Tibial artery (tissue), 4 donors: ENCODE data around the gene NFE2.
"Not testable (repeated sequence)": the region's sequence is repeated elsewhere in the genome, so short reads cannot be mapped to it uniquely, and the experiment has no call there.

Source experiments
- DNase-seq, 2 donors: peaks; one replicate each; pipeline ENCODE4 v3.0.0-alpha.2; 2019
- H3K27ac ChIP-seq, 2 donors: fragments of 200-600 bp; sonication (generic) in 1 of 2; 1 replicate in 1 of 2; 2 replicates in 1 of 2; pipeline ENCODE4 v1.5.1; 2018 to 2019; ENCODE audit warnings: mild to moderate bottlenecking in 1 of 2
- H3K27me3 ChIP-seq, 2 donors: fragments of 200-600 bp; sonication (generic) in 1 of 2; one replicate each; pipeline versions ENCODE4 v1.5.1 to v1.6.0; 2016 to 2019
- H3K36me3 ChIP-seq, 3 donors: fragments of 200-600 bp; sonication (generic) in 2 of 3; one replicate each; pipeline ENCODE4 v1.5.1; 2016 to 2019; ENCODE audit warnings: mild to moderate bottlenecking in 2 of 3
- H3K4me1 ChIP-seq, 4 donors: fragments of 200-600 bp; sonication (generic) in 2 of 4; 1 replicate in 3 of 4; 2 replicates in 1 of 4; pipeline ENCODE4 v1.5.1; 2016 to 2019
- H3K4me3 ChIP-seq, 2 donors: fragments of 200-600 bp; sonication (generic) in 1 of 2; 1 replicate in 1 of 2; 2 replicates in 1 of 2; pipeline ENCODE4 v1.5.1; 2018 to 2019; ENCODE audit warnings: mild to moderate bottlenecking in 2 of 2
- H3K9me3 ChIP-seq, 3 donors: fragments of 200-600 bp; sonication (generic) in 1 of 3; one replicate each; pipeline ENCODE4 v1.5.1; 2016 to 2019
- intact Hi-C: fragments of 100-400 bp; cut with DNase I; formaldehyde crosslinking; loops from one replicate; pipeline ENCODE4 v1.15.0; 2023; ENCODE audit warnings: low total_unique reads
- TF ChIP-seq, protein P1 (sequence below), 2 experiments: fragments of 200-600 bp in 1 of 2; fragments of 450-650 bp in 1 of 2; IDR thresholded peaks; one replicate each; pipeline ENCODE4 v1.5.1; 2017 to 2019; ENCODE audit warnings: antibody characterized with exemption in 2 of 2, mild to moderate bottlenecking in 1 of 2, moderate library complexity in 1 of 2

Gene NFE2

DNA sequence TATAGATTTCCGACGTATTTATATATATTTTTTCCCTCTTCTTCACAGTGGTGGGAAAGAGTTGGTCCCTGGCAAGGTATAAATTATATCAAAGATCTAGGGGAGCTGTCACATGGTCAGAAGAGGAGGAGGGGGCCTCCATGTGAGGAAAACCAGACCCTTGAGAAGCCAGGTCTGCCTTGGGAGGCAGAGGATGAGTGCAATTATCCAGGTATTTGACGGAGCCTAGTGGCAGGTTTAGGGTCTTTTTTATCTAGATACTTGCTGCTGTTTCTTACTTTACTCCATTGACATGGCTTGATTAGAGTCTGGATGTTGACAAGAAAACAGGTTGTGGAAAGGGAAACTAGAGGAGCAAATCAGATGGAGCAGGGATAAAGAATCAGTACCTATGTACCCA, 29.6 kb upstream of the NFE2 start:
- peaks cover 0 to 5% (median 0%) of the 10 kb centered on the region in 3 donors for H3K36me3 ChIP-seq
- H3K27ac ChIP-seq: no peak overlapping the region
- H3K4me3 ChIP-seq: no peak overlapping the region
- H3K27me3 ChIP-seq: no peaks in the 10 kb centered on the region
- no peaks in the 10 kb centered on the region for H3K9me3 ChIP-seq
- peaks cover 0 to 60% (median 28%) of the 10 kb centered on the region in 4 donors for H3K4me1 ChIP-seq
- intact Hi-C loops: loop anchor here (10.0 kb wide), 1 partner anchor 866 kb away; no protein-coding TSS in a partner anchor
- TF ChIP-seq, protein P1, sequence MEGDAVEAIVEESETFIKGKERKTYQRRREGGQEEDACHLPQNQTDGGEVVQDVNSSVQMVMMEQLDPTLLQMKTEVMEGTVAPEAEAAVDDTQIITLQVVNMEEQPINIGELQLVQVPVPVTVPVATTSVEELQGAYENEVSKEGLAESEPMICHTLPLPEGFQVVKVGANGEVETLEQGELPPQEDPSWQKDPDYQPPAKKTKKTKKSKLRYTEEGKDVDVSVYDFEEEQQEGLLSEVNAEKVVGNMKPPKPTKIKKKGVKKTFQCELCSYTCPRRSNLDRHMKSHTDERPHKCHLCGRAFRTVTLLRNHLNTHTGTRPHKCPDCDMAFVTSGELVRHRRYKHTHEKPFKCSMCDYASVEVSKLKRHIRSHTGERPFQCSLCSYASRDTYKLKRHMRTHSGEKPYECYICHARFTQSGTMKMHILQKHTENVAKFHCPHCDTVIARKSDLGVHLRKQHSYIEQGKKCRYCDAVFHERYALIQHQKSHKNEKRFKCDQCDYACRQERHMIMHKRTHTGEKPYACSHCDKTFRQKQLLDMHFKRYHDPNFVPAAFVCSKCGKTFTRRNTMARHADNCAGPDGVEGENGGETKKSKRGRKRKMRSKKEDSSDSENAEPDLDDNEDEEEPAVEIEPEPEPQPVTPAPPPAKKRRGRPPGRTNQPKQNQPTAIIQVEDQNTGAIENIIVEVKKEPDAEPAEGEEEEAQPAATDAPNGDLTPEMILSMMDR (IDR thresholded peaks at IDR 0.05): no peak
- no peak for DNase-seq

DNA sequence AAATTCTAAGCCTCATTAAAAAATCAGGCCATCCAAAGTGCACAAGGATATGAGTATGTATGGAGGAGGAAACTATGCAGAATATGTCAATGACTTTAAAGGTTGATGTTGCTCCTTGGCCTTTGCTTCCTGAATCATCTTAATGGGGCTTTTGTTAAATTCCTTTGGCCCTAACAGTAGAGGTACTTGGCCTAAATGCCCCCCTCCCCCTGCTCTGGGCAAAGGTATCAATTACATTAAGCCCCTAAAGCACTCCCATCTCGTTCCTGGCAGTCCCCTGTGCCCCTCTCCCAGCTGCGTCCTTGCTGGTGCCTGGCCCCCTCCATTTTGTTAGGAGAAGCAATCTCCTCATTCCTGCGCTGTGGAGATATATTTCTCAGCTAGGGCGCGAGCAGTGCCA, 28.9 kb upstream of the NFE2 start:
- H3K9me3 ChIP-seq: no peaks in the 10 kb centered on the region
- no peaks in the 10 kb centered on the region for H3K27me3 ChIP-seq
- H3K36me3 ChIP-seq: peaks cover 0 to 5% (median 0%) of the 10 kb centered on the region in 3 donors
- TF ChIP-seq, protein P1 (IDR thresholded peaks at IDR 0.05): no peak
- H3K27ac ChIP-seq: no peak overlapping the region
- no peak overlapping the region for H3K4me3 ChIP-seq
- DNase-seq: no peak
- H3K4me1 ChIP-seq: peaks cover 0 to 58% (median 28%) of the 10 kb centered on the region in 4 donors
- intact Hi-C loops: loop anchor here (10.0 kb wide), 1 partner anchor 865 kb away; no protein-coding TSS in a partner anchor

DNA sequence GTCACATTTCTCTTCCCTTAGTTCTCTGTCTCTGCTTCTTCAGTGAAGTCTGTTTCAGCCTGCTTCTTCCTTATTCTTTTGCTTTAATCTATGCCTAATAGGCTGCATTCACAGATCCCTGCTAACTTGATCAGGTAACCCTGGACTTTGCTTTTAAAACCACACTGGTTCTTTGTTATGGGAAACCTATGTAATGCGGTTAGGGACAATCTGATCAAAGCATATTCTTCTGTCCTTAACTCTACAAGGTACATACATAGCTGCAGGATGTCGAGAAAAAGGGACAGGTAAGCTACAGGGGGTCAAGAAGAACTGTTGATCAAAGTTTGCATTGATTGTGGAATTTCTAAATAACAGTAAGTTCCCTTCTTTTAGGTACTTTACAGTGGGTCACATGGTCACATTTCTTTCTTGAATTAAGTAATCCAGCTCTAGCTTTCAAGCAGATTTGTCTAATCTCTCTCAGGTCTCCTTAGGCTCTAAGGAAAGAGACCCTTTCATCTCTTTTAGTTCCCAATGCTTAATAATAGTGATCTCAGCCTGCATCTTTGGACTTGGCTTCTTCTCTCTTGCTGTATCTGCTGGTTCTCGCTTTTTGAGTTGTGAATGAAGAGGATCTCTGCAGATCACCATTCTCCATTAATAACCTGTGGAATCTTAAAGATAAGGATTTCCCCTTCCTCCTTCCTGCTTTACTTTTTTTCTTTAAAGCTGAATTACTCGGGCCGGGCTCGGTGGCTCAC, 28.0 kb upstream of the NFE2 start:
- no peak overlapping the region for H3K27ac ChIP-seq
- peaks cover 0 to 56% (median 28%) of the 10 kb centered on the region in 4 donors for H3K4me1 ChIP-seq

DNA sequence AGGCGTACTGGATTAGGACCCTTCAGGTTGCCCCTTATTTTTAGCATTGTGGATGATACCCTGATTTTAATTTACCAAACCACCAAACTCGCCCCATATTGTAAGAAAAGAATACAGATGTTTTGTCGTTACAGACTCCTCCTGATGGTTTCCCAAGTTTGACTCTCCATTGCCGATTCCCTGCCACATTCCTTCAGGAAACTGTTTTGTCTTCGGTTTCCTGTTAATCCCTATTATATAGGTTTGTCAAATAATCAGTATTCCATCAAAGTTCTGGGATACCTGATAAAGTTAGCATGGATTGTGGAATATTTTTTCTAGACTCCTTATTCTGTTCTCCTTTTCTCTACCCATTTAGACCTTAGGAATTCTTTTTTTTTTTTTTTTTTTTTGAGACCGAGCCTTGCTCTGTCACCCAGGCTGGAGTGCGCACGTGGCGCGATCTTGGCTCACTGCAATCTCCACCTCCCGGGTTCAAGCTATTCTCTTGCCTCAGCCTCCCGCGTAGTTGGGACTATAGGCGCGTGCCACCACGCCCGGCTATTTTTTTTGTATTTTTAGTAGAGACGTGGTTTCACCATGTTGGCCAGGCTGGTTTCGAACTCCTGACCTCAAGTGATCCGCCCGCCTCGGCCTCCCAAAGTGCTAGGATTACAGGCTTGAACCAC, 24.8 kb upstream of the NFE2 start:
- intact Hi-C loops, H3K27me3 ChIP-seq, H3K9me3 ChIP-seq, H3K36me3 ChIP-seq, DNase-seq: not testable (repeated sequence)
- peak overlapping the region; percentile 82 to 90 for H3K27ac ChIP-seq
- peak overlapping the region; percentile 77 to 86 for H3K4me3 ChIP-seq
- H3K4me1 ChIP-seq: peaks cover 0 to 49% (median 27%) of the 10 kb centered on the region in 4 donors

More for the DNA sequence above, 28.0 kb upstream of the NFE2 start:
- H3K9me3 ChIP-seq: no peaks in the 10 kb centered on the region
- no peaks in the 10 kb centered on the region for H3K27me3 ChIP-seq
- no peak for DNase-seq
- no peak overlapping the region for H3K4me3 ChIP-seq
- TF ChIP-seq, protein P1 (IDR thresholded peaks at IDR 0.05): no peak
- intact Hi-C loops: no loop called here
- peaks cover 0 to 5% (median 0%) of the 10 kb centered on the region in 3 donors for H3K36me3 ChIP-seq

DNA sequence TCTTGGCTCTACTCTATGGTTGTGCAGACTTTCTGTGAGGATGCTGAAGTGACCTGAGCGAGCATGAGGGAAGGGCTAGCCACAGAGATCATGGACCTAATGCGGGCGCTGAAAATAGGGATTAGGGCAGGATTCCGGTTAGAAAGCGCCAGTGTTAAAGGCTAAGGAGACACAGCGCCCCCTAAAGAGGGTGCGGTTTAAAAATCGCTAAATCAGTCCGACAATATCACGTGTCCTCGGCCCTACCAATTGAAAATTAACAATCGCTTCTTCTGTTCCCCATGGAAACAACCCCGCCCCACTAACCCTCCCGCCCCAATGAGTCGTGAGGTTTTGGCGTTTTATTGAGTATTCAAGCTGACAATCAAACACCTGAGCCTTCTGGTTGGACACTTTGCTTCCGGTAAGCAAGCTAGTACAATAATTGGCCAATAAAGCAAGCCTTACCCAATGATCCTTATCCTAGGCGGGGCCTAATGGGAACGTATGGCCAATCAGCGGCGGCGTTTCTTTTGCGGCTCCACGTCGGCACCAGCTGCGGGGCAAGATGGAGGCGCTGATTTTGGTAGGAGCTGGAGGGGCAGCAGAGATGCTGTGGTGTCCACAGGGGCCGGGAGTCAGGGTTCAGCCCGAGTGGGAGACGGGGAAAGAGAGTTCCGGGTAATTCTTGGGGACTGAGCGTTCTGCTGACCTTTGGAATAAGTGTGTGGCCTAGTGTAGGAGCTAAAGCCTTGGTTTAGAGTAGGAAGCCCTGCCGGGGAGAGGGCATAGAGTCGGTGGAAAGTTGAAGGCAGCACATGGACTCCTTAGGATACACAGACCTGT, 24.0 kb upstream of the NFE2 start, which contains the start of gene COPZ1:
Gene COPZ1 (plus strand): TSS at position 515 of the 825 bp plus-strand sequence. CDS start 33 bp downstream, at position 548.
- Histone ChIP-seq H3K4me1 (peaks cover 0 to 42% (median 22%) of the 10 kb centered on the region in 4 donors), H3K27ac (peak within 1 kb of the TSS; percentile 82 to 90), H3K4me3 (peak within 1 kb of the TSS; percentile 77 to 86), H3K36me3 (peaks cover 0 to 5% (median 0%) of the 10 kb centered on the region in 3 donors), H3K27me3 (no peaks in the 10 kb centered on the region), H3K9me3 (no peaks in the 10 kb centered on the region)
- peak; percentile 97 to 98 for DNase-seq
- intact Hi-C loops: loop anchor here (5.0 kb wide), 1 partner anchor 38 kb away; no protein-coding TSS in a partner anchor
- TF ChIP-seq, protein P1 (IDR thresholded peaks at IDR 0.05): peak; percentile 54 to 59
